B cell (primary cell): Measurements from ENCODE around the gene PTPRN2. TPM values are rescaled to one million over a fixed set of nuclear protein-coding genes. Genes with fewer than 3 reads are reported as not detected.

Experiments used
- ATAC-seq: fragments of 200-7000 bp; cut with Tn5 transposase; one replicate; pipeline ENCODE4 v1.10.0; 2021; ENCODE audit warnings: low read depth, mild to moderate bottlenecking, moderate number of reproducible peaks, moderate library complexity
- CTCF ChIA-PET: fragments of 350-600 bp; sonication (Branson Sonifier 250); formaldehyde crosslinking; loops from one replicate; lab custom pipeline; 2021; ENCODE audit warnings: antibody characterized with exemption, inconsistent platforms; lab: Charles Lee
- POLR2A ChIA-PET: fragments of 350-600 bp; sonication (Branson Sonifier 250); formaldehyde crosslinking; loops from one replicate; lab custom pipeline; 2021; ENCODE audit warnings: antibody characterized with exemption; lab: Charles Lee
- DNase-seq: peaks from one replicate; pipeline ENCODE4 v3.0.0; 2013
- H2AFZ ChIP-seq: 2 replicates; pipeline ENCODE4 v1.6.1; 2012; ENCODE audit warnings: mild to moderate bottlenecking, low read depth, low read length; ENCODE audit not compliant: insufficient read depth, poor library complexity, severe bottlenecking
- H3K27ac ChIP-seq, 2 donors: 1 replicate in 1 of 2; 2 replicates in 1 of 2; pipeline ENCODE4 v1.5.1; 2012 to 2013; ENCODE audit warnings: low read length in 2 of 2, mild to moderate bottlenecking in 2 of 2, moderate library complexity in 1 of 2
- H3K27me3 ChIP-seq, 4 experiments: fragments of 200-600 bp in 1 of 4; sonication (generic) in 1 of 4; replicated peaks in 1 of 4; 1 replicate in 2 of 4; 2 replicates in 2 of 4; pipeline versions ENCODE4 v1.6.1 to v1.7.0; 2013 to 2016; ENCODE audit warnings: low read length in 3 of 4, mild to moderate bottlenecking in 2 of 4, mixed read lengths in 1 of 4, moderate library complexity in 1 of 4; ENCODE audit not compliant: insufficient read depth in 4 of 4, control insufficient read depth in 3 of 4; ENCODE audit errors: control extremely low read depth in 1 of 4
- H3K36me3 ChIP-seq, 2 experiments: replicated peaks in 1 of 2; 1 replicate in 1 of 2; 2 replicates in 1 of 2; pipeline versions ENCODE4 v1.6.1 to v1.7.1; 2013; ENCODE audit warnings: low read length in 1 of 2; ENCODE audit not compliant: insufficient read depth in 2 of 2, control insufficient read depth in 1 of 2; ENCODE audit errors: control extremely low read depth in 1 of 2, extremely low read depth in 1 of 2
- H3K4me1 ChIP-seq, 2 donors: fragments of 200-600 bp in 1 of 2; sonication (generic) in 1 of 2; 1 replicate in 1 of 2; 2 replicates in 1 of 2; pipeline versions ENCODE4 v1.5.1 to v1.6.1; 2013 to 2017; ENCODE audit warnings: low read length in 2 of 2; ENCODE audit not compliant: control insufficient read depth in 2 of 2, insufficient read depth in 2 of 2
- H3K4me2 ChIP-seq: replicated peaks from 2 replicates; pipeline ENCODE3; 2012; ENCODE audit warnings: mild to moderate bottlenecking, low read depth, low read length; ENCODE audit not compliant: poor library complexity, severe bottlenecking
- H3K4me3 ChIP-seq, 5 experiments: fragments of 200-600 bp in 1 of 5; sonication (generic) in 1 of 5; 1 replicate in 3 of 5; 2 replicates in 2 of 5; pipeline versions ENCODE4 v1.5.1 to v1.7.0; 2011 to 2016; ENCODE audit warnings: low read length in 4 of 5, mild to moderate bottlenecking in 4 of 5, low read depth in 2 of 5, control low read depth in 1 of 5, moderate library complexity in 1 of 5; ENCODE audit not compliant: insufficient read depth in 1 of 5; ENCODE audit errors: control extremely low read depth in 1 of 5, extremely low read depth in 1 of 5
- H3K79me2 ChIP-seq: fragments of 200-600 bp; sonication (generic); one replicate; pipeline ENCODE4 v1.6.0; 2016; ENCODE audit warnings: low read length; ENCODE audit not compliant: control insufficient read depth, insufficient read depth
- H3K9ac ChIP-seq: fragments of 200-600 bp; sonication (generic); 2 replicates; pipeline ENCODE4 v1.6.1; 2017; ENCODE audit warnings: mild to moderate bottlenecking, low read length, moderate library complexity
- H3K9me3 ChIP-seq, 3 donors: one replicate each; pipeline versions ENCODE4 v1.6.1 to v1.7.1; 2013; ENCODE audit warnings: low read length in 2 of 3; ENCODE audit not compliant: control insufficient read depth in 2 of 3, insufficient read depth in 1 of 3; ENCODE audit errors: control extremely low read depth in 1 of 3
- H4K20me1 ChIP-seq: 2 replicates; pipeline ENCODE4 v1.6.0; 2012; ENCODE audit warnings: mild to moderate bottlenecking, low read length; ENCODE audit not compliant: insufficient read depth, control insufficient read depth, poor library complexity, severe bottlenecking
- H3K27ac Mint-ChIP-seq: one replicate; pipeline ENCODE4 v1.8.0; 2021; ENCODE audit warnings: mixed read lengths
- H3K27me3 Mint-ChIP-seq: one replicate; pipeline ENCODE4 v1.8.0; 2021; ENCODE audit warnings: mixed read lengths
- H3K4me1 Mint-ChIP-seq: one replicate; pipeline ENCODE4 v1.8.0; 2021; ENCODE audit warnings: mixed read lengths
- H3K4me3 Mint-ChIP-seq: one replicate; pipeline ENCODE4 v1.8.0; 2021; ENCODE audit warnings: mixed read lengths
- H3K9me3 Mint-ChIP-seq: one replicate; pipeline ENCODE4 v1.8.0; 2022; ENCODE audit warnings: mixed read lengths; ENCODE audit not compliant: insufficient read depth
- EZH2 ChIP-seq: IDR thresholded peaks from 2 replicates; pipeline ENCODE4 v1.6.1; 2012; ENCODE audit warnings: borderline replicate concordance, low read depth, mild to moderate bottlenecking, moderate library complexity, low read length; ENCODE audit not compliant: insufficient read depth, poor library complexity, severe bottlenecking
- WGBS: methylation state at CpG from one replicate; pipeline ENCODE4 v1.1.5; 2013; ENCODE audit warnings: missing lambda C conversion rate; ENCODE audit not compliant: insufficient coverage; 5-methylcytosine and 5-hydroxymethylcytosine counted together
- intact Hi-C: fragments of 100-400 bp; cut with micrococcal nuclease; formaldehyde crosslinking; loops from one replicate; pipeline ENCODE4 v1.10.0; 2022
- polyA plus RNA-seq: library from polyadenylated mRNA; depleted of rRNA; stranded (reverse); fragments of >200 nt; gene quantifications from 2 replicates; pipeline ENCODE4 v1.2.3, GENCODE V29; 2012
- total RNA-seq, 2 donors: library from RNA; stranded (reverse); fragments of 120-200 nt in 1 of 2; gene quantifications; 1 replicate in 1 of 2; 2 replicates in 1 of 2; pipeline versions ENCODE4 v1.2.3 to v1.2.4, GENCODE V29; 2013 to 2022
- TF ChIP-seq, protein P1 (sequence below): fragments of 200-600 bp; IDR thresholded peaks from one replicate; pipeline ENCODE4 v1.8.0; 2022; ENCODE audit warnings: antibody characterized with exemption, mild to moderate bottlenecking

The PTPRN2 gene
- total and polyA plus RNA-seq, 2 donors (not counting 1 experiment from before 2014, with no cell fraction given), result 2.0 to 5.0 TPM

DNA sequence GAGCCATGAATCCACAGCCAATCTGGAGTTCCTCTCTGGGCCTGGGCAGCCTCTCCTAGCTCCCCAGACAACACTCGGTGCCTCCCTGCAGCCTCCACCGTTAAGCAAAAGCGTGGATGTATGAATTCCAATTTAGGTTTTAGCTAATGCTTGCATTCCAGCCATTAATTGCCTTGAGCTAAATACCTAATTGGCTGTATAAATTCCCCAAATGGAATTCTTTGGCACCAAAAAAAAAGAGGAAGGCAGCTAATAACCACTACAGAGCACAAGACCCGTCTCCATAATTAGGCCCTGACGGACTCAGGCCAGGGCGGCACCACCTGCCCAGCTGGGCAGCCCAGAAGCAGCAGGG, 140.5 kb downstream of the PTPRN2 start:
- H3K27me3 ChIP-seq, result no peaks in the 10 kb centered on the region
- H3K4me3 ChIP-seq, result no peak overlapping the region
- Mint-ChIP-seq H3K27me3 (no peaks in the 10 kb centered on the region), H3K27ac (no peak overlapping the region), H3K9me3 (no peaks in the 10 kb centered on the region), H3K4me3 (no peak overlapping the region), H3K4me1 (no peaks in the 10 kb centered on the region)
- POLR2A ChIA-PET, result no interaction called here
- no peaks in the 10 kb centered on the region for H3K4me1 ChIP-seq
- H3K27ac ChIP-seq, result no peak overlapping the region
- intact Hi-C loops, result no loop called here
- no peak overlapping the region for H3K9ac ChIP-seq
- WGBS, result 94% methylated on average over 5 of the region's 6 CpGs
- H4K20me1 ChIP-seq, result no peaks in the 10 kb centered on the region
- H3K79me2 ChIP-seq, result no peaks in the 10 kb centered on the region
- ATAC-seq (no peak), DNase-seq (no peak)
- H3K4me2 ChIP-seq, result no peak overlapping the region
- CTCF ChIA-PET, result no interaction called here
- H3K9me3 ChIP-seq, result peaks cover 0 to 4% (median 0%) of the 10 kb centered on the region in 3 donors
- no peaks in the 10 kb centered on the region for H3K36me3 ChIP-seq
- no peak overlapping the region for H2AFZ ChIP-seq
- TF ChIP-seq, protein P1, sequence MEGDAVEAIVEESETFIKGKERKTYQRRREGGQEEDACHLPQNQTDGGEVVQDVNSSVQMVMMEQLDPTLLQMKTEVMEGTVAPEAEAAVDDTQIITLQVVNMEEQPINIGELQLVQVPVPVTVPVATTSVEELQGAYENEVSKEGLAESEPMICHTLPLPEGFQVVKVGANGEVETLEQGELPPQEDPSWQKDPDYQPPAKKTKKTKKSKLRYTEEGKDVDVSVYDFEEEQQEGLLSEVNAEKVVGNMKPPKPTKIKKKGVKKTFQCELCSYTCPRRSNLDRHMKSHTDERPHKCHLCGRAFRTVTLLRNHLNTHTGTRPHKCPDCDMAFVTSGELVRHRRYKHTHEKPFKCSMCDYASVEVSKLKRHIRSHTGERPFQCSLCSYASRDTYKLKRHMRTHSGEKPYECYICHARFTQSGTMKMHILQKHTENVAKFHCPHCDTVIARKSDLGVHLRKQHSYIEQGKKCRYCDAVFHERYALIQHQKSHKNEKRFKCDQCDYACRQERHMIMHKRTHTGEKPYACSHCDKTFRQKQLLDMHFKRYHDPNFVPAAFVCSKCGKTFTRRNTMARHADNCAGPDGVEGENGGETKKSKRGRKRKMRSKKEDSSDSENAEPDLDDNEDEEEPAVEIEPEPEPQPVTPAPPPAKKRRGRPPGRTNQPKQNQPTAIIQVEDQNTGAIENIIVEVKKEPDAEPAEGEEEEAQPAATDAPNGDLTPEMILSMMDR, result no peak
- TF ChIP-seq EZH2, result no peak

DNA sequence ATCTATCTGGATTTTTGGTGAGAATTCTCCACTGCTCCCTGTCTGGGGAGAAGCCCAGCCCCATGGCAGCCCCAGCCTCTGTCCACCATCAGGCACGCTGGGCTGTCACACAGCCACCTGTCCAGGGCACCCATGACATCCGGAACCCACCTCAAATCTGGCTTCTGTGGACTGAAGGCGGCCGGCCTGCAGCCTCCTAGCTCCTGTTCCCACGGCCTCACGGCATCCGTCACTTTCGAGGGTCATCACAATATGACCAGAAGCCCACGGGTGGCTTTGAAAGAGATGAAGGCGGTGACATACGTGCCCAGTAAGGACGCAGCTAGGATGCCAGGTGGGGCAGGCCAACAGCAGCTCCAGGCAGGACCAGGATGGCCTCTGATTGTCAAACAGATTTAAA, 140.9 kb downstream of the PTPRN2 start:
- Mint-ChIP-seq H3K4me3 (no peak overlapping the region), H3K4me1 (no peaks in the 10 kb centered on the region), H3K27me3 (no peaks in the 10 kb centered on the region), H3K9me3 (no peaks in the 10 kb centered on the region), H3K27ac (no peak overlapping the region)
- WGBS, result 94% methylated on average over 12 of the region's 12 CpGs
- intact Hi-C loops, result no loop called here
- ATAC-seq, result no peak
- no peak overlapping the region for H2AFZ ChIP-seq
- no peaks in the 10 kb centered on the region for H4K20me1 ChIP-seq
- no peak overlapping the region for H3K27ac ChIP-seq
- H3K79me2 ChIP-seq, result no peaks in the 10 kb centered on the region
- ChIA-PET CTCF (no interaction called here), POLR2A (no interaction called here)
- H3K36me3 ChIP-seq, result no peaks in the 10 kb centered on the region
- H3K9me3 ChIP-seq, result peaks cover 0 to 6% (median 0%) of the 10 kb centered on the region in 3 donors
- DNase-seq, result no peak
- no peak overlapping the region for H3K4me2 ChIP-seq
- H3K9ac ChIP-seq, result no peak overlapping the region
- H3K27me3 ChIP-seq, result no peaks in the 10 kb centered on the region
- no peak for TF ChIP-seq EZH2
- TF ChIP-seq, protein P1, result no peak
- no peak overlapping the region for H3K4me3 ChIP-seq
- H3K4me1 ChIP-seq, result no peaks in the 10 kb centered on the region
